ENCODE data around the gene TMEM25.
A peak's percentile ranks its signal among the peaks of the same experiment; 100 is the strongest.
"Not testable (repeated sequence)": the region's sequence is repeated elsewhere in the genome, so short reads cannot be mapped to it uniquely, and the experiment has no call there.

TMEM25 gene

DNA sequence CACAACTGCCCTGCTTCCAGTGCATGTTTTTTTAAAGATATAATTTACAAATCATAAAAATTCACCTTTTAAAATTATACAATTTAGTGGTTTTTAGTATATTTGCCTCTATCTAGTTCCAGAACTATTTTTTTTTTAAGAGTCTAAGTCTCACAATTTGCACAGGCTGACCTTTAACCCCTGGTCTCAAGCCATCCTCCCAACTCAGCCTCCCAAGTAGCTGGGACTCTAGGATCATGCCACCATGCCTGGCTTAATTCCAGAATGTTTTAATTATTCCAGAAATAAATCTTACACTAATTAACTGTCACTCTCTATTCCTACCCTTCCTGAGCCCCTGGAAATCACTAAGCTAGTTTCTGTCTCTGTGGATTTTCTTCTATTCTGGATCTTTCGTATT, 39.8 kb downstream of the TMEM25 start:
- Histone ChIP-seq H3K9me3 (ENCODE audit: insufficient read depth, low read length) (no peaks in the 10 kb centered on the region), H3K4me3 (ENCODE audit: low read length) (no peak overlapping the region), H3K4me1 (ENCODE audit: low read length) (peaks cover 23% of the 10 kb centered on the region), H4K20me1 (ENCODE audit: insufficient read depth, low read length) (peaks cover 29% of the 10 kb centered on the region), H3K27me3 (ENCODE audit: low read depth, low read length) (no peaks in the 10 kb centered on the region), H2AFZ (ENCODE audit: low read depth, low read length) (peak overlapping the region; percentile 93; the same call in 1 of the 2 replicates), H3K27ac (ENCODE audit: low read length) (no peak overlapping the region), H3K4me2 (ENCODE audit: low read length) (no peak overlapping the region), H3K36me3 (replicated peaks; ENCODE audit: low read depth, low read length) (peaks cover 6% of the 10 kb centered on the region), H3K9ac (ENCODE audit: low read length) (no peak overlapping the region), H3K79me2 (ENCODE audit: low read length) (peaks cover 36% of the 10 kb centered on the region)
- TF ChIP-seq, protein P1, sequence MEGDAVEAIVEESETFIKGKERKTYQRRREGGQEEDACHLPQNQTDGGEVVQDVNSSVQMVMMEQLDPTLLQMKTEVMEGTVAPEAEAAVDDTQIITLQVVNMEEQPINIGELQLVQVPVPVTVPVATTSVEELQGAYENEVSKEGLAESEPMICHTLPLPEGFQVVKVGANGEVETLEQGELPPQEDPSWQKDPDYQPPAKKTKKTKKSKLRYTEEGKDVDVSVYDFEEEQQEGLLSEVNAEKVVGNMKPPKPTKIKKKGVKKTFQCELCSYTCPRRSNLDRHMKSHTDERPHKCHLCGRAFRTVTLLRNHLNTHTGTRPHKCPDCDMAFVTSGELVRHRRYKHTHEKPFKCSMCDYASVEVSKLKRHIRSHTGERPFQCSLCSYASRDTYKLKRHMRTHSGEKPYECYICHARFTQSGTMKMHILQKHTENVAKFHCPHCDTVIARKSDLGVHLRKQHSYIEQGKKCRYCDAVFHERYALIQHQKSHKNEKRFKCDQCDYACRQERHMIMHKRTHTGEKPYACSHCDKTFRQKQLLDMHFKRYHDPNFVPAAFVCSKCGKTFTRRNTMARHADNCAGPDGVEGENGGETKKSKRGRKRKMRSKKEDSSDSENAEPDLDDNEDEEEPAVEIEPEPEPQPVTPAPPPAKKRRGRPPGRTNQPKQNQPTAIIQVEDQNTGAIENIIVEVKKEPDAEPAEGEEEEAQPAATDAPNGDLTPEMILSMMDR (IDR thresholded peaks at IDR 0.05; ENCODE audit: low read depth, low read length): no peak
- TF ChIP-seq EZH2phosphoT487 (IDR thresholded peaks at IDR 0.05; ENCODE audit: low read depth): no peak

DNA sequence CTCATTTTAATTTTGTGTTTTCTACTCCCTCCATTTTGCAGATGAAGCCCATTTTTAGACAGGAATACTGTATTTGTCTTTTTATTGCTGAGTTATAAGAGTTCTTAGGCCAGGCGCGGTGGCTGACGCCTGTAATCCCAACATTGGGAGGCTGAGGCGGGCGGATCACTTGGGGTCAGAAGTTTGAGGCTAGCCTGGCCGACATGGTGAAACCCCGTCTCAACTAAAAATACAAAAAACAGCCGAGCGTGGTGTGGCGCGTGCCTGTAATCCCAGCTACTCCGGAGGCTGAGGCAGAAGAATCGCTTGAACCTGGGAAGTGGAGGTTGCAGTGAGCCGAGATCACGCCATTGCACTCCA, 40.7 kb downstream of the TMEM25 start:
- H4K20me1 ChIP-seq (ENCODE audit: insufficient read depth, low read length): peaks cover 38% of the 10 kb centered on the region
- H3K36me3 ChIP-seq (replicated peaks; ENCODE audit: low read depth, low read length): peaks cover 11% of the 10 kb centered on the region
- H3K79me2 ChIP-seq (ENCODE audit: low read length): peaks cover 45% of the 10 kb centered on the region
- peak overlapping the region; percentile 62 for H3K9ac ChIP-seq (ENCODE audit: low read length)
- peaks cover 26% of the 10 kb centered on the region for H3K4me1 ChIP-seq (ENCODE audit: low read length)
- H3K4me2 ChIP-seq (ENCODE audit: low read length): peak overlapping the region; percentile 78
- H3K4me3 ChIP-seq (ENCODE audit: low read length): peak overlapping the region; percentile 98
- H3K27me3 ChIP-seq (ENCODE audit: low read depth, low read length); H3K9me3 ChIP-seq (ENCODE audit: insufficient read depth, low read length); H3K27ac ChIP-seq (ENCODE audit: low read length): not testable (repeated sequence)
- H2AFZ ChIP-seq (ENCODE audit: low read depth, low read length): peak overlapping the region; percentile 93

DNA sequence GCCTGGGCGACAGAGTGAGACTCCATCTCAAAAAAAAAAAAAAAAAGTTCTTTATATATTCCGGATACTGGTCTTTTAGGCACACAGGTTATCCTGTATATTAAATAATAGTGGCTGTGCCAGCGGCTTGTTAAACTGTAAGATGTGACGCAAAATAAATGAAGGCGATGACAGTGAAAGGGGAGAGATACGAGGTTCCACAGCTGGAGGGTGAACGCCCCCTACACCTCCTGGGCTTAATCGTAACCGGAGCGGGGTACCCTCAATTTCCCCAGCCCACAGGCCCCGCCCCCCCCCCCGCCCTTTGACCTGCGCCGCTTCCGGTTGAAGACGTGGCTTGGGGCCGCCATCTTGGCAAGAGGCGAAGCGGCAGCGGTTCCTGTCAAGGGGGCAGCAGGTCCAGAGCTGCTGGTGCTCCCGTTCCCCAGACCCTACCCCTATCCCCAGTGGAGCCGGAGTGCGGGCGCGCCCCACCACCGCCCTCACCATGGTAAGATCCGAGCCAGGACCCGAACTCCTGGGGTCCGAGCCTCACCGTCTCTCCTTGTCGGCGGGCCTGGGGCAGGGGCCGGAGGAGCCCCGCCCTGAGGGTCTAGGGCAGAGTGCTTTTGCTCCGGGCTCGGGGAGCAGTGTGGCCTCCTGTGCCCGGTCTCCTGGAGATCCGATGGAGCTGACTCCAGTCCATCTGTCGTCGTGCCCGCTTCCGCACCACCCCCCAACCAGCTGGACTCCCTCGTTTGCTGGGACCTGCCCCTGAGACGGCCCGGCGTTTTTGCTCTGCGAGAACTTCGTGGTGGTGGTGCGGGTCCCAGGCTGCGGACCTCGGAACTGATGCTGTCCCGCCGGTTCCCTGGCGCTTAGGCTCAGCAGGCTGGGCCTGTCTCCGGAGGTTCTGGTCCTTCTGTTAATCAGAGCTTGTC, 41.3 kb downstream of the TMEM25 start, which contains the start of gene ARCN1:
Gene ARCN1, plus strand, starts transcription at position 349 of the 920 bp plus-strand sequence. Its CDS starts 139 bp downstream, at position 488.
- H3K9me3 ChIP-seq (ENCODE audit: insufficient read depth, low read length): no peaks in the 10 kb centered on the region
- H3K79me2 ChIP-seq (ENCODE audit: low read length): peaks cover 52% of the 10 kb centered on the region
- H3K36me3 ChIP-seq (replicated peaks; ENCODE audit: low read depth, low read length): peaks cover 12% of the 10 kb centered on the region
- peak within 1 kb of the TSS; percentile 91 for H3K4me2 ChIP-seq (ENCODE audit: low read length)
- H3K9ac ChIP-seq (ENCODE audit: low read length): peak within 1 kb of the TSS; percentile 99
- TF ChIP-seq, protein P1 (IDR thresholded peaks at IDR 0.05; ENCODE audit: low read depth, low read length): no peak
- no peak for TF ChIP-seq EZH2phosphoT487 (IDR thresholded peaks at IDR 0.05; ENCODE audit: low read depth)
- H3K4me1 ChIP-seq (ENCODE audit: low read length): peaks cover 26% of the 10 kb centered on the region
- H2AFZ ChIP-seq (ENCODE audit: low read depth, low read length): peak within 1 kb of the TSS; percentile 93
- H3K4me3 ChIP-seq (ENCODE audit: low read length): peak within 1 kb of the TSS; percentile 98
- H3K27ac ChIP-seq (ENCODE audit: low read length): peak within 1 kb of the TSS; percentile 80
- H4K20me1 ChIP-seq (ENCODE audit: insufficient read depth, low read length): peaks cover 44% of the 10 kb centered on the region
- no peaks in the 10 kb centered on the region for H3K27me3 ChIP-seq (ENCODE audit: low read depth, low read length)

DNA sequence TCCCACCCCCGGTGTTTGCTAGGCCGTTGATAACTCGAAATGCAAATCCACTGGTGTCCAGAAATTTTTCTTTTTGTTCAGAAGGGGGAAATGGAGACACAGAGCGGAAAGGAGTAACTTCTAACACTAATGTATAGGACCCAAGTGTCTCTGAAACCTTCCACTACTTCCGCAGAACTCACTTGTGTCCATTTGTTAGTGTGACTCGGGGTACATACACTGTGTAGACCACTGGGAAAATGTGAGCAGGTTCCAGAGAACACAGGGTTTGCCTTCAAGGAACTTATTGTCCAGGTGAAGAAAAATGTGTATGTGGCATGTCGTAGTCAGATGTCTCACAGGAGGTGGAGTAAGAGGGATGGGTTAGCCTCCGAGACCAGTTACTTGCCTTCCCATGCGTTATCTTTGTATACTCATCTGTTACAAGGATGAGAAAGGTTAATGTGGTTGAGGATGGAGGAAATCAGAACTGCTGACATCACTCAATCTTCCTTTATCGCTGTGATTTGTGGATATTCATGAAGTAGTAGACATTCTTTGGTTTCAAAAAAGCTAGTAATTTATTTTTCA, 42.1 kb downstream of the TMEM25 start:
- peaks cover 16% of the 10 kb centered on the region for H3K36me3 ChIP-seq (replicated peaks; ENCODE audit: low read depth, low read length)
- peak overlapping the region; percentile 98 for H3K4me3 ChIP-seq (ENCODE audit: low read length)
- H3K4me2 ChIP-seq (ENCODE audit: low read length): peak overlapping the region; percentile 91
- TF ChIP-seq, protein P1 (IDR thresholded peaks at IDR 0.05; ENCODE audit: low read depth, low read length): no peak
- no peak for TF ChIP-seq EZH2phosphoT487 (IDR thresholded peaks at IDR 0.05; ENCODE audit: low read depth)
- H2AFZ ChIP-seq (ENCODE audit: low read depth, low read length): no peak overlapping the region
- peaks cover 26% of the 10 kb centered on the region for H3K4me1 ChIP-seq (ENCODE audit: low read length)
- peak overlapping the region; percentile 99 for H3K9ac ChIP-seq (ENCODE audit: low read length)
- peaks cover 59% of the 10 kb centered on the region for H3K79me2 ChIP-seq (ENCODE audit: low read length)
- no peaks in the 10 kb centered on the region for H3K9me3 ChIP-seq (ENCODE audit: insufficient read depth, low read length)
- peak overlapping the region; percentile 80 for H3K27ac ChIP-seq (ENCODE audit: low read length)
- H4K20me1 ChIP-seq (ENCODE audit: insufficient read depth, low read length): peaks cover 49% of the 10 kb centered on the region
- no peaks in the 10 kb centered on the region for H3K27me3 ChIP-seq (ENCODE audit: low read depth, low read length)

Measured in OCI-LY3 (cell line).